Measurements from ENCODE around the gene MS4A4A. TPM values are rescaled to one million over a fixed set of nuclear protein-coding genes. Genes with fewer than 3 reads are reported as not detected.

The MS4A4A gene
- total RNA-seq, 2 donors from 2014 or later = not detected

- Mint-ChIP-seq H3K36me3 (ENCODE audit: low read depth) (no peaks in the 10 kb centered on the region), H3K27me3 (peaks cover 33% of the 10 kb centered on the region), H3K27ac (no peak overlapping the region), H3K9me3 (no peaks in the 10 kb centered on the region), H3K4me3 (no peak overlapping the region), H3K4me1 (no peaks in the 10 kb centered on the region)
- no peak for ATAC-seq (replicated peaks)
Measured at GRCh38 chr11:60348116-60348515, 67.7 kb downstream of the MS4A4A start.

- Mint-ChIP-seq H3K27me3 (peaks cover 35% of the 10 kb centered on the region), H3K4me3 (no peak overlapping the region), H3K36me3 (ENCODE audit: low read depth) (no peaks in the 10 kb centered on the region), H3K27ac (no peak overlapping the region), H3K4me1 (no peaks in the 10 kb centered on the region), H3K9me3 (no peaks in the 10 kb centered on the region)
- ATAC-seq (replicated peaks) = no peak
Measured at GRCh38 chr11:60349990-60350389, 69.5 kb downstream of the MS4A4A start.

- no peak for ATAC-seq (replicated peaks)
- no peaks in the 10 kb centered on the region for H3K36me3 Mint-ChIP-seq (ENCODE audit: low read depth)
- H3K4me1 Mint-ChIP-seq = no peaks in the 10 kb centered on the region
- peaks cover 16% of the 10 kb centered on the region for H3K27me3 Mint-ChIP-seq
- H3K4me3 Mint-ChIP-seq = no peak overlapping the region
- H3K27ac Mint-ChIP-seq = no peak overlapping the region
- no peaks in the 10 kb centered on the region for H3K9me3 Mint-ChIP-seq
Measured at GRCh38 chr11:60357771-60358170, 77.3 kb downstream of the MS4A4A start.

Other genes with a start within 250 kb of the MS4A4A start
- not detected for gene OOSP2, start 240.3 kb upstream of the MS4A4A start, total RNA-seq
- not detected for gene MS4A3, start 224.0 kb upstream of the MS4A4A start, total RNA-seq
- not detected for gene MS4A2, start 192.0 kb upstream of the MS4A4A start, total RNA-seq
- gene MS4A6A, start 97.6 kb upstream of the MS4A4A start, total RNA-seq = not detected
- not detected for gene MS4A4E, start 37.5 kb upstream of the MS4A4A start, total RNA-seq
- not detected for gene MS4A6E, start 46.6 kb downstream of the MS4A4A start, total RNA-seq
- not detected for gene MS4A7, start 97.9 kb downstream of the MS4A4A start, total RNA-seq
- not detected for gene MS4A14, start 115.8 kb downstream of the MS4A4A start, total RNA-seq
- not detected for gene MS4A5, start 148.9 kb downstream of the MS4A4A start, total RNA-seq
- under 1 TPM in 1 of 2 donors, not detected in 1; 0.32 TPM for gene MS4A1, start 175.2 kb downstream of the MS4A4A start, total RNA-seq
- gene MS4A12, start 212.1 kb downstream of the MS4A4A start, total RNA-seq = not detected
- gene MS4A13, start 234.7 kb downstream of the MS4A4A start, total RNA-seq = not detected

All from activated T-helper 17 cell treated with anti-CD3 and anti-CD28 coated beads, Interleukin-2, amount 50 U/mL, for 72 hours (primary cell).